Activated naive CD8-positive, alpha-beta T cell (primary cell): ENCODE measurements around the gene CATSPERD.

Experiments
- H3K27ac Mint-ChIP-seq: one replicate; pipeline ENCODE4 v1.8.0; 2021; ENCODE audit warnings: mixed read lengths
- H3K27me3 Mint-ChIP-seq: one replicate; pipeline ENCODE4 v1.8.0; 2021; ENCODE audit warnings: mixed read lengths
- H3K36me3 Mint-ChIP-seq: one replicate; pipeline ENCODE4 v1.8.0; 2021; ENCODE audit warnings: mixed read lengths
- H3K4me1 Mint-ChIP-seq: one replicate; pipeline ENCODE4 v1.8.0; 2021; ENCODE audit warnings: low read depth, mixed read lengths
- H3K4me3 Mint-ChIP-seq: one replicate; pipeline ENCODE4 v1.8.0; 2021; ENCODE audit warnings: mild to moderate bottlenecking, mixed read lengths
- H3K9me3 Mint-ChIP-seq: one replicate; pipeline ENCODE4 v1.8.0; 2021; ENCODE audit warnings: low read depth, mixed read lengths

Gene CATSPERD

DNA sequence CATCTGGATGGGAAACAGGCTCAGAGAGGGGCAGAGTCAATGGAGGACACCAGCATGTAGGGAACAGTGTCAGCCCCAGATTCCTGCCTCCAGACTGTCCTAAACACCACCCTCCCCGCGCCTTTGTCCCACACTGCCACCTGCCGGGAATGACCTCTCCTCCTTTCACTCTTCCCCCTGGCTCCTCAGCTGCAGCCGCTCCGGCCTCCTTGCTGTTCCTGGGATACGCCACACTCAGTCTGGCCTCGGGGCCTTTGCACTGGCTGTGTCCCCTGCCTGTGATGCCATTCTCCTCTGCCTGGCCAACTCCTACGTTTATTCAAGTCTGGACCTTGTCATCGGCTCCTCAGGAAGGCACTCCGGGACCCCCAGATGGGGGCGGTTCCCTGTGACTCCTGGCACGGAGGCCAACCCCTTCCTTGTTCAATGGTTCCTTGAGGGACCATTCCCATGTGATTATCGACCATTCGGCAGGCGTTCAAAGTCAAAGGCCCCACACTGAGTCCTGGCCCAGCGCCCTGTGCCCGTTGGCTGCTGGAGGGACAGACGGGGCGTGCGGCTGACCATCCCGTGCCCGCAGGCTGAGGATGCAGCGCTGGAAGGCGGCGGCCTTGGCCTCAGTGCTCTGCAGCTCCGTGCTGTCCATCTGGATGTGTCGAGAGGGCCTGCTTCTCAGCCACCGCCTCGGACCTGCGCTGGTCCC lies 103.3 kb downstream of the CATSPERD start:
- no peaks in the 10 kb centered on the region for H3K27me3 Mint-ChIP-seq
- no peak overlapping the region for H3K27ac Mint-ChIP-seq
- no peaks in the 10 kb centered on the region for H3K9me3 Mint-ChIP-seq
- no peaks in the 10 kb centered on the region for H3K36me3 Mint-ChIP-seq
- peaks cover 9% of the 10 kb centered on the region for H3K4me1 Mint-ChIP-seq
- H3K4me3 Mint-ChIP-seq: no peak overlapping the region

DNA sequence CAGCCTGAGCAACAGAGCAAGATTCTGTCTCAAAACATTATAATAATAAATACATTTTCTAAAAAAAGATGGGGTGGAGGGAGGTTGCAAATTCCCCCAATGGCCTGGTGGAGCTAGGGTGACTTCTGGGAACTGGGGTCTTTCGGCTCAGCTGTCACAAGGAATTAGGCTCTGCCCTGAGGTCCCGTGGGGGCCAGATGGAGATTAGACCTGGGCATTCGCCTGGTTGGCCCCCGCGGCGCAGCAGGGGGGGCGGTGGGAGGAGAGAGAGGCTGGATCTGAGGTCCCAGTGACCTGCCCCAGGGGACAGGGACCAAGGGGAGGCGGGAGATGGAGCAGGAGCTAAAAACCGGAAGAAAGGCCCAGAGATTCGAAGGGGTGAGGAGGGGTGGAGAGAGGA lies 104.3 kb downstream of the CATSPERD start:
- Mint-ChIP-seq H3K27ac (no peak overlapping the region), H3K9me3 (no peaks in the 10 kb centered on the region), H3K36me3 (no peaks in the 10 kb centered on the region), H3K4me3 (no peak overlapping the region), H3K27me3 (no peaks in the 10 kb centered on the region), H3K4me1 (peaks cover 9% of the 10 kb centered on the region)

DNA sequence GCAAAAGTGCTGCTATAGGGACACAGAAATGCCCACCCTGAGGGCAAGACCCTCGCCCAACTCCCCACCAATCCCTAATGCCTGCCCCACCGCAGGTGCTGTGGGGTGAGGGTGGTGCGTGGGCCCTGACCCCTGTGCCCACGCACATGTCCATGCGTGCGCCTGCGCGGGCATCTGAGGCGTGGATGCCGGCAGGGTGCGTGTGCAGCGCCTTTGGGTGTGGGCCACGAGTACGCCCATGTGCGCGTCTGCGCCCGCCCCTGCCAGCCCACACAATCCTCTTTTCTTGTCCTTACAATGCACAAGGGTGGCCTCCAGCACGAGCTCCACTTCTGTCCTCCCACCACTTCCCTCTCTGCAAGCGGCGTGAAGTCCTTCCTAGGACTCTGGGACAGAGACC lies 104.7 kb downstream of the CATSPERD start:
- Mint-ChIP-seq H3K36me3 (no peaks in the 10 kb centered on the region), H3K4me3 (no peak overlapping the region), H3K27ac (no peak overlapping the region), H3K27me3 (no peaks in the 10 kb centered on the region), H3K9me3 (no peaks in the 10 kb centered on the region), H3K4me1 (peaks cover 9% of the 10 kb centered on the region)

DNA sequence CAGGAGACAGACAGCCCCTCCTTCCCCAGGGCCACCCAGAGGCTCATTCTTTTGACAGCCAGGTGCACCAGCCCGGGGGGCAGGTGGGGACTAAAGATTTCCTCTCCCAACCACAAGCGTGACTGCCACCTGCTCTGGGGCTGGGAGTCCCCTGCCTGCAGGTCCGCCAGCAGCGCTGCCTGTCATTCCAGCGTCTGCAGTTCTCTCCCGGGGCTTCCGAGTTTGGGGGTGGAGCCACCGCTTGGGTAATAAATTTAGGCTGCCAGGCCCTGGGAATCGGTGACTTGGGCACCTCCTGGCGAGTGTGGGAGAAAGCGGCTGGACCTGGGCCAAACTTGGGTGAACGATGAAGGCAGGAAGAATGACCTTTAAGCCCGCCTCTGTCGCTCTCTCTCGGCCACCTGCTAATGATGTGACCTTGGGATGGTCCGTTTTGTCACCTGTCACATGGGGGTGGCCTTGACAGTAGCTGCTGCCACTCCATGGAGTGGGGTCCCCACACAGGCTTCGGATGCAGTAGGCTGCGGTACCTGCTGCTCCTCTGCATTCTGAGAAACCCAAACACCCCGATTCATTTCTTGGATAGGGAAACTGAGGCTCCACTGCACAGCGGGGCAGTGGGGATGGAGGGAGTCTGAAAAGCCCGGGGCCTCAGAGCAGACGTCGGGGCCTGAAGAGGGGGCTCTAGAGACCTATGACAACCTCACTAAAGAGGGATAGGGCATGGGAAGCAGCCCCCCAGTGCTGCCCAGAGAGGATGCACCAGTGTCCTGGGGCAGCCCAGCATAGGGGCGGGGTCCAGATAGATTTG lies 106.3 kb downstream of the CATSPERD start:
- Mint-ChIP-seq H3K4me1 (peaks cover 9% of the 10 kb centered on the region), H3K9me3 (no peaks in the 10 kb centered on the region), H3K36me3 (no peaks in the 10 kb centered on the region), H3K27ac (peak overlapping the region; percentile 86), H3K4me3 (peak overlapping the region; percentile 81), H3K27me3 (no peaks in the 10 kb centered on the region)

DNA sequence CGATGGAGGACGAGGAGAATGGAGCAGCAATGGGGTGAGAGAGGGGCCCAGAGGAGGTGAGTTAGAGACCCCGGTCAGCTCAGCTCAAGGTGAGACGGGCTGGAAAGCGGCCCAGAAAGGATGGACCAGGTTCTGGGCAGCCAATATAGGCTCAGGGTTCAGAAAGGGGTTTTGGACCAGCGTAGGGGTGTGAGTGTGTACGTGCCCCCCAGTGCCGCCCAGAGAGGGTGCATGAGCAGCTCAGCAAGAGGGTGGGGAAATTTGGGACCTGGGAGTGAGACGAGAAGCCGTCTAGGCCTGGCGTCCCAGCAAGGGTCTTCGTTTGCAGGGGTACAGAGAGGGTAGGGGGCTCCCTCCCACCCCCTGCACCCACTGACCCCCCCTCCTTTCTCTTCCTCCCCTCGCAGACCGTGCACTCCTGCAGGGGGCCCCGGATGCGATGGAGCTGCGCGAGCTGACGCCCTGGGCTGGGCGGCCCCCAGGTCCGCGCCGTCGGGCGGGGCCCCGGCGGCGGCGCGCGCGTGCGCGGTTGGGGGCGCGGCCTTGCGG lies 107.0 kb downstream of the CATSPERD start:
- no peaks in the 10 kb centered on the region for H3K27me3 Mint-ChIP-seq
- H3K9me3 Mint-ChIP-seq: no peaks in the 10 kb centered on the region
- peak overlapping the region; percentile 86 for H3K27ac Mint-ChIP-seq
- H3K4me3 Mint-ChIP-seq: peak overlapping the region; percentile 81
- H3K4me1 Mint-ChIP-seq: peaks cover 9% of the 10 kb centered on the region
- H3K36me3 Mint-ChIP-seq: no peaks in the 10 kb centered on the region

DNA sequence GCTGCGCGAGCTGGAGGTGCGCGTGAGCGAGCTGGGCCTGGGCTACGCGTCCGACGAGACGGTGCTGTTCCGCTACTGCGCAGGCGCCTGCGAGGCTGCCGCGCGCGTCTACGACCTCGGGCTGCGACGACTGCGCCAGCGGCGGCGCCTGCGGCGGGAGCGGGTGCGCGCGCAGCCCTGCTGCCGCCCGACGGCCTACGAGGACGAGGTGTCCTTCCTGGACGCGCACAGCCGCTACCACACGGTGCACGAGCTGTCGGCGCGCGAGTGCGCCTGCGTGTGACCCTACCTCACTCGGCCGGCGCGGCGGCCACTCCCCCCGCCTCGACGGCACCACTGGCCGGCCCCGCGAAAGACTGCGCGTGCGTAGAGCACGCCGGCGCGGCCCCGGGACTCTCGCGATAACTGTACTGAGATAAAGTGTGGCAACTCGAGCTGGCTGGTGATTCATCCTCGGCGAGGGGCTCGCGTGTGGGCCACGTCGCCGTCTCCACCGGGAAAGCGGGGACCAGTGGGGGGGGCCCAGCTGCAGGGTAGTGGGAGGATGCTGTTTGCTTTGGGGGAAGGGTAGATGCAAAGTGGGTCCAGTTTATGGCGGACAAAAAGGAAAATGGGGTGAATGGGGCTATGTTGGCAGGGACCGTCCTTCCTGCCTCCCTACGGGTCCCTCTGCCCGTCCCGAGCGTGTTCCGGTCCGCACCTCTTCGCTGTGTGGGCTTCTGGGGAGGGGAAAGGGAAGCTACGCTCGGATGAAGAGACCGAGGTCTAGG lies 107.6 kb downstream of the CATSPERD start:
- Mint-ChIP-seq H3K27me3 (no peaks in the 10 kb centered on the region), H3K9me3 (no peaks in the 10 kb centered on the region), H3K4me1 (peaks cover 9% of the 10 kb centered on the region), H3K36me3 (no peaks in the 10 kb centered on the region), H3K27ac (peak overlapping the region; percentile 98), H3K4me3 (peak overlapping the region; percentile 97)
